Esophagus (tissue), 2 donors: Measurements from ENCODE around the gene DOLPP1. TPM values are rescaled to one million over a fixed set of nuclear protein-coding genes. Genes with fewer than 3 reads are reported as not detected.

Source experiments
- H3K27ac ChIP-seq, 2 donors: one replicate each; pipeline ENCODE4 v1.5.1; 2013; ENCODE audit warnings: low read depth in 2 of 2, mild to moderate bottlenecking in 2 of 2, inconsistent platforms in 1 of 2, low read length in 1 of 2, moderate library complexity in 1 of 2
- H3K27me3 ChIP-seq, 2 donors: one replicate each; pipeline ENCODE4 v1.6.1; 2013; ENCODE audit warnings: low read length in 2 of 2, control low read depth in 1 of 2, mild to moderate bottlenecking in 1 of 2; ENCODE audit not compliant: insufficient read depth in 2 of 2, control insufficient read depth in 1 of 2
- H3K36me3 ChIP-seq, 2 donors: one replicate each; pipeline ENCODE4 v1.6.1; 2013; ENCODE audit warnings: low read length in 1 of 2; ENCODE audit not compliant: control insufficient read depth in 2 of 2, insufficient read depth in 2 of 2
- H3K4me1 ChIP-seq, 2 donors: one replicate each; pipeline ENCODE4 v1.6.1; 2013; ENCODE audit warnings: low read length in 1 of 2; ENCODE audit not compliant: control insufficient read depth in 2 of 2, insufficient read depth in 2 of 2
- H3K4me3 ChIP-seq, 2 donors: one replicate each; pipeline ENCODE4 v1.5.1; 2013; ENCODE audit warnings: low read length in 2 of 2, mild to moderate bottlenecking in 2 of 2, low read depth in 1 of 2, moderate library complexity in 1 of 2
- H3K9me3 ChIP-seq, 2 donors: one replicate each; pipeline ENCODE4 v1.6.1; 2013; ENCODE audit warnings: mild to moderate bottlenecking in 2 of 2, low read depth in 1 of 2, low read length in 1 of 2, moderate library complexity in 1 of 2; ENCODE audit not compliant: control insufficient read depth in 2 of 2, insufficient read depth in 1 of 2
- WGBS, 2 donors: extraction: QIAGEN DNeasy Blood & Tissue Kit; methylation state at CpG; one replicate each; pipeline ENCODE4 v1.1.7; 2013; 5-methylcytosine and 5-hydroxymethylcytosine counted together
- polyA plus RNA-seq, 2 donors: library from polyadenylated mRNA; stranded (reverse); fragments of 200-250 nt; gene quantifications; one replicate each; pipeline ENCODE4 v1.2.3, GENCODE V29; 2013
- donor health status: healthy with polysubstance abuse.
- donor health status: Bipolar disorder and iron deficiency.

The DOLPP1 gene
- polyA plus RNA-seq, 2 donors, result 11.4 to 16.5 TPM

- Histone ChIP-seq H3K4me1 (peaks cover 0 to 4% of the 10 kb centered on the region in 2 donors), H3K9me3 (no peaks in the 10 kb centered on the region), H3K4me3 (no peak overlapping the region), H3K27ac (no peak overlapping the region), H3K27me3 (no peaks in the 10 kb centered on the region), H3K36me3 (peaks cover 0 to 29% of the 10 kb centered on the region in 2 donors)
- 73 to 83% methylated on average over 8 of the region's 8 CpGs for WGBS, 2 donors
These were observed 7.5 kb upstream of the DOLPP1 start for GRCh38 chr9:129073404-129073803.

GRCh38 chr9:129074106-129074505 lies 6.8 kb upstream of the DOLPP1 start:
- H3K4me3 ChIP-seq, result no peak overlapping the region
- H3K36me3 ChIP-seq, result peaks cover 0 to 23% of the 10 kb centered on the region in 2 donors
- no peak overlapping the region for H3K27ac ChIP-seq
- WGBS, 2 donors, result 84 to 88% methylated on average over 3 of the region's 3 CpGs
- H3K9me3 ChIP-seq, result no peaks in the 10 kb centered on the region
- peaks cover 0 to 4% of the 10 kb centered on the region in 2 donors for H3K4me1 ChIP-seq
- no peaks in the 10 kb centered on the region for H3K27me3 ChIP-seq

GRCh38 chr9:129075996-129076639 lies 4.8 kb upstream of the DOLPP1 start:
- peaks cover 0 to 8% of the 10 kb centered on the region in 2 donors for H3K4me1 ChIP-seq
- no peak overlapping the region for H3K27ac ChIP-seq
- peaks cover 0 to 8% of the 10 kb centered on the region in 2 donors for H3K36me3 ChIP-seq
- 81 to 88% methylated on average over 16 of the region's 16 CpGs for WGBS, 2 donors
- H3K4me3 ChIP-seq, result no peak overlapping the region
- no peaks in the 10 kb centered on the region for H3K9me3 ChIP-seq
- no peaks in the 10 kb centered on the region for H3K27me3 ChIP-seq

GRCh38 chr9:129076640-129077037 lies 4.3 kb upstream of the DOLPP1 start:
- Histone ChIP-seq H3K4me1 (peaks cover 1 to 9% of the 10 kb centered on the region in 2 donors), H3K4me3 (no peak overlapping the region), H3K36me3 (peaks cover 0 to 5% of the 10 kb centered on the region in 2 donors), H3K27me3 (no peaks in the 10 kb centered on the region), H3K9me3 (no peaks in the 10 kb centered on the region), H3K27ac (peak overlapping the region; percentile 44 to 52)
- 94 to 95% methylated on average over 11 of the region's 11 CpGs for WGBS, 2 donors

GRCh38 chr9:129077236-129077635 lies 3.7 kb upstream of the DOLPP1 start:
- WGBS, 2 donors, result 55 to 66% methylated on average over 10 of the region's 10 CpGs
- Histone ChIP-seq H3K36me3 (peaks cover 0 to 1% of the 10 kb centered on the region in 2 donors), H3K9me3 (no peaks in the 10 kb centered on the region), H3K4me3 (no peak overlapping the region), H3K4me1 (peaks cover 6 to 13% of the 10 kb centered on the region in 2 donors), H3K27ac (peak overlapping the region; percentile 44 to 52), H3K27me3 (no peaks in the 10 kb centered on the region)

- H3K9me3 ChIP-seq, result no peaks in the 10 kb centered on the region
- WGBS, 2 donors, result 84% methylated on average over 18 of the region's 18 CpGs
- H3K27ac ChIP-seq, result no peak overlapping the region
- H3K4me3 ChIP-seq, result no peak overlapping the region
- H3K36me3 ChIP-seq, result no peaks in the 10 kb centered on the region
- peaks cover 6 to 22% of the 10 kb centered on the region in 2 donors for H3K4me1 ChIP-seq
- no peaks in the 10 kb centered on the region for H3K27me3 ChIP-seq
These were observed 2.0 kb upstream of the DOLPP1 start for GRCh38 chr9:129078691-129079503.

DNA sequence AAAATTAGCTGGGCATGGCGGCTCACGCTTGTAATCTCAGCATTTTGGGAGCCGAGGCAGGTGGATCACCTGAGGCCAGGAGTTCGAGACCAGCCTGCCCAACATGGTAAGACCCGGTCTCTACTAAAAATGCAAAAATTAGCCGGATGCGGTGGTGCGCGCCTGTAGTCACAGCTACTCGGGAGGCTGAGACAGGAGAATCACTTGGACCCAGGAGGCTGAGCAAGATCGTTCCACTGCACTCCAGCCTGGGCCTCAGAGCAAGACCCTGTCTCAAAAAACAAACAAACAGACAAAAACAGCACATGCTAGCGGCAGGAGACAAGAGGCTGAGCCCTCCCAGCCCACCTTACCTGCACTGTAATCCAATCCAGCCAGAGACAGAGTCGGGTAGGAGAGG lies 1.1 kb upstream of the DOLPP1 start:
- Histone ChIP-seq H3K4me1 (peaks cover 6 to 22% of the 10 kb centered on the region in 2 donors), H3K9me3 (no peaks in the 10 kb centered on the region), H3K36me3 (peaks cover 0 to 2% of the 10 kb centered on the region in 2 donors), H3K27me3 (no peaks in the 10 kb centered on the region), H3K4me3 (peak overlapping the region; percentile 18 to 70), H3K27ac (peak overlapping the region in 1 of 2 donors; percentile 57)
- WGBS, 2 donors, result 85 to 88% methylated on average over 13 of the region's 13 CpGs

DNA sequence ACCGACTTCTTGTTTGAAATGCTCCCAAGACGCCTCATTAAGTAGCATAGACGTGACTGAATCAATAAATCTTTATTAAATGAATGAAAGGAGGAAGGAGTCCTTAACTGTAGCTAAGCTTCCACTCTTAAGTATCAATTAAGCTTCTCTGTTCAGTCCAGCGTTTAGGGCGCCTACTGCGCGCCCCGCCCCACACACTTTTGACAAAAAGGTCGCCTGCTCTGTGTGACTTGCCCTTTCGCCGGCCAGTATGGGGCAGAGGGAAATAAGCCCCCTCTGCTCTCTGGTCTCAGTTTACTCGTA lies 662 bp upstream of the DOLPP1 start:
- peak overlapping the region; percentile 70 to 77 for H3K4me3 ChIP-seq
- WGBS, 2 donors, result 7 to 13% methylated on average over 12 of the region's 12 CpGs
- peak overlapping the region; percentile 72 to 84 for H3K27ac ChIP-seq
- no peaks in the 10 kb centered on the region for H3K9me3 ChIP-seq
- H3K4me1 ChIP-seq, result peaks cover 6 to 25% of the 10 kb centered on the region in 2 donors
- no peaks in the 10 kb centered on the region for H3K27me3 ChIP-seq
- peaks cover 0 to 6% of the 10 kb centered on the region in 2 donors for H3K36me3 ChIP-seq

DNA sequence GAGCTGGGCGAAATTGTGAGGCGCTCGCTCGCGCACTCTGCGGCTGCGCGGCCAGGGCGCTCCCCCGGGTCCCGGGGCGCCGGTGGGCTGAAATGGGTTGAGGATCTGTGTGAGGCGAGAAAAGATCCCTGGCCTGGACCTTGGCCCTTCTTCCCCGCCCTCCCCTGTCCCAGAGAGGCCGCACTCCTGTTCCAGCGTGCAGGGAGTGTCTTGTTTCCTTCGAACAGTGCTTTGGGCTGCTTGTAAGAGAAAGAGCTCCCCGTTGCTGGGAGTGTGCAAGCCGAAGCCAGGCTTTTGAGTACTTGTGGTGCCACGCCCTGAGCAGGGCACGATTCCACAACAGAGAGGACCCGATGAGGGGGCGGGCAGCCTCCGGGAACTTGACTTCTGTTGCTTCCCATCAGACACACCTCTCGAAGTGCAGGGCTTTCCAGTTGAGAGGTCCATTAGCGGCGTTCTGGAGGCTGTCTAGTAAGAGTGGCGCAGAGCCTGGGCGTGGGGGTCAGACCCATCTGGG lies 535 bp downstream of the DOLPP1 start:
- Histone ChIP-seq H3K9me3 (no peaks in the 10 kb centered on the region), H3K4me3 (peak overlapping the region; percentile 64 to 77), H3K27me3 (no peaks in the 10 kb centered on the region), H3K4me1 (peaks cover 6 to 26% of the 10 kb centered on the region in 2 donors), H3K27ac (peak overlapping the region; percentile 79 to 89), H3K36me3 (peaks cover under 1 to 18% of the 10 kb centered on the region in 2 donors)
- 1 to 2% methylated on average over 29 to 30 of the region's 30 CpGs for WGBS, 2 donors
